ENCODE results near the gene TWF2.

GRCh38 chr3:52246728-52247408 is 7.9 kb upstream of the TWF2 start:
- no peak for TF ChIP-seq POLR2AphosphoS5 (IDR thresholded peaks at IDR 0.05; ENCODE audit: borderline replicate concordance, low read depth, low read length)
- no peak for TF ChIP-seq EZH2 (IDR thresholded peaks at IDR 0.05)
- TF ChIP-seq FOXP2 (optimal IDR thresholded peaks at IDR 0.05; ENCODE audit: control extremely low read depth, extremely low read length, insufficient read depth) = no peak

Measured in SK-N-MC (cell line).